Transverse colon (tissue), 3 donors: Measurements from ENCODE around the gene MAPKAPK2.

ENCODE experiments used
- EP300 ChIP-seq: sonication (generic); formaldehyde crosslinking; IDR thresholded peaks from one replicate; pipeline ENCODE4 v1.6.1; 2017; ENCODE audit warnings: antibody characterized with exemption, low read depth
- TF ChIP-seq, protein P1 (sequence below), 5 experiments: fragments of 200-600 bp in 3 of 5; fragments of 450-650 bp in 2 of 5; sonication (generic) in 3 of 5; IDR thresholded peaks; 1 replicate in 2 of 5; 2 replicates in 3 of 5; pipeline ENCODE4 v1.5.1; 2016 to 2017; ENCODE audit warnings: antibody characterized with exemption in 5 of 5, inconsistent platforms in 3 of 5, mild to moderate bottlenecking in 2 of 5, moderate library complexity in 1 of 5

- no peak for TF ChIP-seq EP300
- TF ChIP-seq, protein P1, sequence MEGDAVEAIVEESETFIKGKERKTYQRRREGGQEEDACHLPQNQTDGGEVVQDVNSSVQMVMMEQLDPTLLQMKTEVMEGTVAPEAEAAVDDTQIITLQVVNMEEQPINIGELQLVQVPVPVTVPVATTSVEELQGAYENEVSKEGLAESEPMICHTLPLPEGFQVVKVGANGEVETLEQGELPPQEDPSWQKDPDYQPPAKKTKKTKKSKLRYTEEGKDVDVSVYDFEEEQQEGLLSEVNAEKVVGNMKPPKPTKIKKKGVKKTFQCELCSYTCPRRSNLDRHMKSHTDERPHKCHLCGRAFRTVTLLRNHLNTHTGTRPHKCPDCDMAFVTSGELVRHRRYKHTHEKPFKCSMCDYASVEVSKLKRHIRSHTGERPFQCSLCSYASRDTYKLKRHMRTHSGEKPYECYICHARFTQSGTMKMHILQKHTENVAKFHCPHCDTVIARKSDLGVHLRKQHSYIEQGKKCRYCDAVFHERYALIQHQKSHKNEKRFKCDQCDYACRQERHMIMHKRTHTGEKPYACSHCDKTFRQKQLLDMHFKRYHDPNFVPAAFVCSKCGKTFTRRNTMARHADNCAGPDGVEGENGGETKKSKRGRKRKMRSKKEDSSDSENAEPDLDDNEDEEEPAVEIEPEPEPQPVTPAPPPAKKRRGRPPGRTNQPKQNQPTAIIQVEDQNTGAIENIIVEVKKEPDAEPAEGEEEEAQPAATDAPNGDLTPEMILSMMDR (IDR thresholded peaks at IDR 0.05): no peak
These were observed 52.4 kb downstream of the MAPKAPK2 start for GRCh38 chr1:206736878-206737728.
